GM18861 (cell line): Measurements from ENCODE around the gene CMTM6.
"Not testable (repeated sequence)": the region's sequence is repeated elsewhere in the genome, so short reads cannot be mapped to it uniquely, and the experiment has no call there.

Experiments
- ATAC-seq: cut with Tn5 transposase; IDR thresholded peaks from one replicate; pipeline ENCODE4 v1.9.1; 2021; ENCODE audit not compliant: unreplicated experiment

Gene CMTM6

DNA sequence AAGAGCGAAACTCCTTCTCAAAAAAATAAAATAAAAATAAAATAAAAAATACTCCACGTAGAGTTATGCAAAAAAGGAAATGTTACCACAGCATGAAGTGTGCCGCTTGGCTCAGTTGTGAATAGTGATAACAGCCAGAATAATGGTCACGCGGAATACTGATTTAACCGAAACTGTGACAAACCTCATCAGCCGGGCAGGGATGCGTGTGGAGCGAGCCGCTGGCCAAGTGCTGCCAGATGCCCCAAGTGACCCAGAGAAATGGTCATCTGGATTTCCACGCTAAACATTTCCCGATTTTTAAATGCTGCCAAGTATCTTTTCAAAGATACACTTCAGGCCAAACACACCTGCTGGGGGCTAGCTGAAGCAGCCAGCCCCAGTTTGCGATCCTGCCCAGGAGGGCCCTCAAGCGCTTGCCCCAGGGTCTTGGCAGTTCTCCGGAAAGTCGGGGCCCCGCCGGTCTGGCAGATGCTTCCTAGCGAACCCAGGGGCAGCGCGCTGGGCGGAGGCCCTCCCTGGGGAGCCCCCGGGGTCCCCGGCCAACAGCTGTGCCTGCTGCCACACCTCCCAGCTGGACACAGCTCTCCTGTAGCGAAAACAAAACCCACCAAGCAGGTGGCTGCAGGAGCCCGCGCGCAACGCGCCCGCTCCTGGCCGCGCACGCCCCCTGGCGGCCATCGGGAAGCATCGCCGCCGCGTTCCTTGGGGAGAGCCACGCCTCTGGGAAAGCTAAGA, 35.1 kb downstream of the CMTM6 start:
- peak; percentile 37 for ATAC-seq

DNA sequence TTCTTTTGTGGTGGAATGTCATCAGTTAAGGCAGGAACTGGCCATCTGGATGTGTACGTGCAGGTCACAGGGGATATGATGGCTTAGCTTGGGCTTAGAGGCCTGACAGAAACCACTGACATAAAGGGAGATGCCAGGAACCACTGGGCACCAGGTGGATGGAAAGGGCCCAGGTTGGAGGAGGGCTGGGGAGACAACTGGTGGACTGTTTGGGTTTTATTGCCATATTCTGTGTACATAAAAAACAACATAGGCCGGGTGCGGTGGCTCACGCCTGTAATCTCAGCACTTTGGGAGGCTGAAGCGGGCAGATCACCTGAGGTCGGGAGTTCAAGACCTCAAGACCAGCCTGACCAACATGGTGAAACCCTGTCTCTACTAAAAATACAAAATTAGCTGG, 35.8 kb downstream of the CMTM6 start:
- ATAC-seq, result not testable (repeated sequence)

DNA sequence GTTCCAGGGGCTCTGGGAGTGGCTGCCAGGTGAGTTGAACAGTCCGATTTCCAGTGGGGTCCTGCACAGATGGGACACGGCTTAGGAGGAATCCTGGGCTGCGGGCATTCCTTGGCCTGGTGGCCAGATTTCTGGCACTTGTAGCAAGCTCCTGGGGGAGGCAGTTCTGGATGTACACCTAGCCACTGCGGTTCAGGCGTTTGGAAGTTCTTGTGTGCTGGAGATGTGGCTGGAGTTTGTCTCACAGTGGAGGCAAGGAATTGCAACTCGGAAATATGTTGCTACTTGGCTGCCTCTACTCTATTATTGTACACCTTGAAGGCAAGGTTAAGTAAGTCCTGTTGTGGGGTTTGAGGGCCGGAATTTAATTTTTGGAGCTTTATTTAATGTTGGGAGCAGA, 37.9 kb downstream of the CMTM6 start:
- ATAC-seq, result not testable (repeated sequence)

GRCh38 chr3:32463415-32463814, 39.2 kb downstream of the CMTM6 start:
- ATAC-seq, result not testable (repeated sequence)

DNA sequence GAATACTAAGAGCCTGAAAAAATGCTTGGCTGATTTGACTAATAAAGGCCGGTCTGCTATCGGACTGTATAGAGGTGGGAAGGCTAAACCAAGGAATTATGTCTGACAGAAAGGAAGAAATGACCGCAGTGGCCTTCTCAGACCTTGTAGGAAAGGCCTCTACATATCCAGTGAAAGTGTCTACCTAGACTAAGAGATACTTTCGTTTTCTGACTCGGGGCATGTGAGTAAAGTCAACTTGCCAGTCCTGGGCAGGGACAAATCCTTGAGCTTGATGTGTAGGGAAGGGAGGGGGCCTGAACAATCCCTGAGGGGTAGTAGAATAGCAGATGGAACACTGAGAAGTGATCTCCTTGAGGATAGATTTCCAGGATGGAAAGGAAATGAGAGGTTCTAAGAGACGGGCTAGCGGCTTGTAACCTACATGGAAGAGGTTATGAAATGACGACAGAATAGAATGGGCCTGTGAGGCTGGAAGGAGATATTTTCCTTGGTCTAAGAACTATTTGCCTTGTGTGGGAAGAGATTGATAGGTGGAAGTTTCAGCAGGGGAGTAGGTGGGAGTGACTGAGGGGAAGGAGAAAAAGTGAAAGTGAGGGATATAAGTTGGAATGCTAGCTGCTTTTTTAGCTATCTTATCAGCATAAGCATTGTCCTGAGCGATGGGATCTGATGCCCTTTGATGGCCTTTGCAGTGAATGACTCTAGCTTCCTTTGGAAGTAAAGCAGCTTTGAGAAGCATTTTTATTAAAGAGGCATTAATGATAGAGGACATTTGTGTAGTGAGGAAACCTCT, 40.3 kb downstream of the CMTM6 start:
- not testable (repeated sequence) for ATAC-seq

- not testable (repeated sequence) for ATAC-seq
Observed at GRCh38 chr3:32460817-32461496, 41.7 kb downstream of the CMTM6 start.

DNA sequence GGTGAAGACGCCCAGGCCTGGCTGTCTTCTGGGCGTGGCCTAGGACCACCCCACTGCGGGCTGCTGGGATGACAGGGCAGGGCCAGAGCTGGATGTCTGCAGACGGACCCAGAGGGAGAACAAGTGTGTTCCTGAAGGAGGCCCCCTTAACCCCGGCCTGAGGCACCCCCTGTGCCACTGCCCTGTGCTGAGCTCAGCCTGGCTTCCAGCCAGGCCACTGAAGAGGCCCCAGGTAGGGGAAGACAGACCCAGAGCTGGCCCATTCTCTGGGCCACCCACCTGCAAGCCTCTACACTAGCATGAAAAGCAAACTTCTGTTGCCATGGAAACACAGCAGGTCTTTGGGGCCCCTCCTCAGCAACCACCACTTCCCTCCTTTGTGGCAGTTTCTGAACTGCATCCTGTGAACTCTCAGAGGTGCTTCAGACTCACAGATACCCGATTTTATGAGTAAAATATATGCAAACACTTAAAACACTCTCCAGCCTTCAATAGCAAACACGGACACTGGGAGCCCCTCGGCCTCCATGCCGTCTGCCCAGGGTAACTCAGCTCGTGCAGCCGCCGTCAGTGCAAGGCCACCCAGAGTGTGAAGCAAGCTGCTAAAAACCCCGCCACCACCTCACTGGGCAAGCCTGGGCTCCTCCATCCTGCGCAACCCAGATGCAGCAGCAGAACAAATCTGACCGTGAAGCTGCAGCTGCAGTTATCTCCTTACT, 42.5 kb downstream of the CMTM6 start:
- ATAC-seq, result peak; percentile 87

- no peak for ATAC-seq
Observed at GRCh38 chr3:32459450-32459849, 43.2 kb downstream of the CMTM6 start.

GRCh38 chr3:32457971-32458471, 44.6 kb downstream of the CMTM6 start:
- ATAC-seq, result peak; percentile 34

GRCh38 chr3:32456429-32457130, 46.1 kb downstream of the CMTM6 start:
- no peak for ATAC-seq

DNA sequence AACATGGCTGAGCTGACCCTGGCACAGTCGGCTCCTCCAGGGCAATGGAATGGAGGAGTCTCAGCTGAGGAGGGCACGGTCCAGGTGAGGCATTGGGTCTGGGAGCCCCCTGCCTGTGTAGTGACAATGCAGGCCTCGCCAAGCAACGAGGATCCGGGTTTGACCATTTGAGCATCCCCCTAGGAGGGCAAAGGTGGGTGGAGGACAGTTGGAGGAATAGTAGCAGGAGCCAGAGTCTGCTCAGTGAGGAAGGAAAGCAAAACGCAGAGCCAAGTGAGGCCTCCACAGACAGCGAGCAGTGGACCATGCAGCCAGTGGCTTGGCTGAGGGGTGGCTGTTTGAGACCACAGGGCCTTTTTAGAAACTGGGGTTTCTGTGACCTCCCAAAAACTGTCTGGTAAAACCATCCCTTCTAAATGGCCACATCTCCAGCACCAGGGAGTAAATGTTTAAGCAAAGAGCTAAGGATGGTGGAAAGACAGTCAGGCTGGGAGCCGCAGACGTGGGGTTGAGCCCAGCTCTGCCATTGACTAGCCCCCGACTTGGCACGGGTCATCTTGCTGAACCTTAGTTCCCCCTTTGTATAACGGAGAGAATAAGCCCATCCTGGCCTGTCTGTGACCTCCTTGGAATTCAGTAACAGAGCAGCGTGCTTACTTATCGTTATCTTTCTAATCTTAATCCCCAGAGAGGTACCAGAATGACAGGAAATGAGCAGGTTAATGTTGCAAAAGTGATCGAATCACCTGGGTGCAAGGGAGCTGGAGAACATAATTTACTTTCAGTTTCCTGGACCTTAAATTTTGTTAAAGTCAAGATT, 46.8 kb downstream of the CMTM6 start:
- no peak for ATAC-seq

DNA sequence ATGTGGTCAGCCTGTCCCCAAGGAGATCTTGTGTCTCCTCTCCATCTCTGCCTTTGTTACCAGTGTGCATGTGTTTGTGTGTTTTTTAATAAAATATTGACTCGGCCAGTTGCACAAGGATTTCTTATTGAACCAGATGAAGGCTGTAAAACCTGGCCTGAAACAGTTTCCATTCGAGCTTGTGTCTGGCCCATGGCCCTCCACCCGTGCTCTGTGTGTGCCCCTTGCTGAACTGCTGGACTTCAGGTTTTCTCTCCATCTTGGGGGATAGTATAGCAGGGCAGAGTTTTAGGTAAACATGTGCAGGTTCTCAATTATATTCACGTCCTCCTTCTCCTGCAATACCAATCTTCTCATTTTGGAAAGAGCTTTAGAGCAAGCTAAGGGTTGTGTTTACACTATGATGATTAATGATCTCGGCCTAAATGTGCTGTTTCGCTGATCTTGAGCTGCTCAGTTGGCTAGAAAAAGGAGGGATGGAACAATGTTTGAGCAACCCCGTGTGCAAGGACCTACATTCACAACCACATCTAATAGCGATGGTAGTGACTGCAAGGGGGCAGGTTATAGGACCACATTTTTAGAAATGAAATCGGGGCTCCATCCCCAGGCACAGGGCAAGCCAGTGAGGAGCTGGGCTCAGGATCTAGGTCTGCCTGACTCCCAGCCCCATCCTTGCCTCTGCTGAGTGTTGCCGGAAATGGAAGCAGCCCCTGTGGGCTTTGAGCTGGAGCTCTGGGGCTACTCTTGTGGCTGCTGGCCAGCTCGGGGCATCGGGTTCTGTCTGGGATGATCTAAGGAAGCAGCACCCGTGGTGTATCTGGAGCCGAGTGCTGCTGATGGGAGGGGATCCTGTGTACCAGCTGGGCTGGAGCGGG, 47.7 kb downstream of the CMTM6 start:
- ATAC-seq, result no peak

GRCh38 chr3:32454111-32454510, 48.5 kb downstream of the CMTM6 start:
- no peak for ATAC-seq

- ATAC-seq, result no peak
Observed at GRCh38 chr3:32453346-32453745, 49.3 kb downstream of the CMTM6 start.

DNA sequence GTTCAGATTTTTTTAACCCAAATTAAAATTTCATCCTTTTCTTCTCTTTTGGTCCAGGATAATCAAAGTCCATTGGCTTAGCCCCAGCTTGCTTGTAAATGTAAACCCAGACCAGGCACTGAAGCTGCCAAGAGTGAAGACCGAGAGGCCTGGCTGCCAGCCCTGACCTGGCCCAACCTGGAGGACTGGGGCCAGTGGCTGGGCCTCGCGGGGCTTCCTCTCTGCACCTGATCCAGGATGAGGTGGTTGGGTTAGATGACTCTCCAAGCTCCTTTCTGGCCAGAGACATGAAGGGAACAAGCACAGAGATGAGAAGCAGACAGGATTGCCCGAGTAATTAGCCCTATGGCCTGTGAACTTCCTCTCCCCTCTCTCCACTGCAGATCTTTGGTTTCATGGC, 50.6 kb downstream of the CMTM6 start:
- no peak for ATAC-seq

DNA sequence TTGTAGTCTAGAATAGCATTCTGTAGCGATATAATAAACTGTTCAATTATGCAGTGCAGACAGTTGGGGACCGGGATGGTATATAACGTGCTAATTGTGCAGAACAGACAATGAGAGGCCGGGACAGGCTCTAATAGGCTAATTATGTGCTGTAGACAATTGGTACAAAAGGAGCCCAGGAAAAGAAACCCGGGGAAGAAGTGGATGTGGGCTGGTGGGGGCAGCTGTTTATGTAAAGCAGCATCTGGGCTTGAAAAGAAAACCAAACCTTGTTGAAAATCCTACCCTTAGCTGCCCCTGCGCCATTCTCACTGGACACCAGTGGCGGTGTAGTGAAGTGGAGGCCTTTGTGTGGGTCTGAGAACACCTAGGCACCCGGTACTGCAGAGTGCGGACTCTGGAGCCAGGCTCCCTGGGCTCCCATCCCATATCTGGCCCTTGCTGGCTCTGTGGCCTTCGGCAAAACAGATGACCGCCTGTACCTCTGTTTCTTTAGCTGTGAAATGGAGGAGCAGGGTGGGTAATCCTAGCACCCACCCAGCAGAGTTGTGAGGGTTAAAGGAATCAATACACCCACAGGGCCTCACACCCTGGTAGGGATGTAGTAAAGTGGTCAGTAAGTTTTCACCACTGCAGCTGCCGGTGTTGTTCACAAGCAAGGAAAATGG, 51.5 kb downstream of the CMTM6 start:
- ATAC-seq, result no peak

- no peak for ATAC-seq
Observed at GRCh38 chr3:32450426-32450825, 52.2 kb downstream of the CMTM6 start.

DNA sequence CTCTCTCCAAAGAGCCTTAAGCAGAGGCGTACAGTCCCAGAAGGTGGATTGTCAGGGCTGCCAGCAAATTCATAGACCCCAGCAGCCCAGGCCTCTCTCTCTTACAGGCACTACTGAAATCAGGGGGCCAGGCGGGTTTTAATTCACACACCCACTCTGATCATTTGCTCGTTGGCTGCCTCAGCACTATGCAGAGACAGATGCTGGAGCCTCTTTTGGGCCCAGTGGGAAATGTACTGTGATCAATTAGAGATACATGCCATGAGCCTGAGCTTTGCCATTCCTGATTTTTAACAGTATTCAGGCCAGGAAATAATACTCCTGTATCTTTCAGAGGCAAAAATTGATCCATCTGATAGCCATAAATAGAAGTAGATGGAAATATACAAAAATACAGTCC, 53.0 kb downstream of the CMTM6 start:
- no peak for ATAC-seq
